Vagina (tissue), 2 donors: ENCODE results near the gene ST8SIA1. TPM values are rescaled to one million over a fixed set of nuclear protein-coding genes. Genes with fewer than 3 reads are reported as not detected.

Experiments
- DNase-seq, 2 donors: peaks; one replicate each; pipeline ENCODE4 v3.0.0-alpha.2; 2017; ENCODE audit errors: extremely low spot score in 2 of 2
- H3K27ac ChIP-seq: fragments of 200-600 bp; sonication (generic); one replicate; pipeline ENCODE4 v1.5.1; 2019
- H3K27me3 ChIP-seq: fragments of 200-600 bp; sonication (generic); one replicate; pipeline ENCODE4 v1.5.1; 2019
- H3K36me3 ChIP-seq, 2 donors: fragments of 200-600 bp; sonication (generic); one replicate each; pipeline ENCODE4 v1.5.1; 2017 to 2019
- H3K4me1 ChIP-seq: fragments of 200-600 bp; sonication (generic); one replicate; pipeline ENCODE4 v1.5.1; 2019
- H3K4me3 ChIP-seq, 2 donors: fragments of 200-600 bp; sonication (generic); 1 replicate in 1 of 2; 2 replicates in 1 of 2; pipeline ENCODE4 v1.5.1; 2016 to 2019
- H3K9me3 ChIP-seq: fragments of 200-600 bp; sonication (generic); one replicate; pipeline ENCODE4 v1.5.1; 2019
- CTCF ChIP-seq, 3 experiments: fragments of 450-650 bp in 2 of 3; fragments of 200-600 bp in 1 of 3; sonication (generic) in 1 of 3; IDR thresholded peaks; one replicate each; pipeline ENCODE4 v1.5.1; 2017 to 2019; ENCODE audit warnings: antibody characterized with exemption in 3 of 3, mild to moderate bottlenecking in 2 of 3, moderate library complexity in 2 of 3
- POLR2A ChIP-seq, 2 donors: fragments of 450-650 bp; IDR thresholded peaks; one replicate each; pipeline ENCODE4 v1.6.1; 2017; ENCODE audit warnings: antibody characterized with exemption in 2 of 2, mild to moderate bottlenecking in 2 of 2, moderate library complexity in 2 of 2
- POLR2AphosphoS5 ChIP-seq, 2 donors: sonication (generic); formaldehyde crosslinking; IDR thresholded peaks; one replicate each; pipeline ENCODE4 v1.9.0; 2017; ENCODE audit warnings: antibody characterized with exemption in 2 of 2, mild to moderate bottlenecking in 2 of 2, low read depth in 1 of 2; ENCODE audit not compliant: insufficient read depth in 1 of 2
- intact Hi-C: fragments of 100-400 bp; cut with DNase I; formaldehyde crosslinking; loops from one replicate; pipeline ENCODE4 v1.15.1; 2023
- total RNA-seq: library from RNA; depleted of rRNA; stranded (reverse); fragments of >200 nt; gene quantifications from one replicate; pipeline ENCODE4 v1.2.3, GENCODE V29; 2016

Gene ST8SIA1
- total RNA-seq, 1 donor from 2014 or later, result 5.2 TPM

- TF ChIP-seq CTCF (IDR thresholded peaks at IDR 0.05), result no peak
- no peak for TF ChIP-seq POLR2AphosphoS5 (IDR thresholded peaks at IDR 0.05; ENCODE audit: insufficient read depth in 1 of 2, low read depth in 1 of 2)
- TF ChIP-seq POLR2A (IDR thresholded peaks at IDR 0.05), result no peak
- no peak for DNase-seq
- Histone ChIP-seq H3K27ac (peak overlapping the region; percentile 3), H3K36me3 (no peaks in the 10 kb centered on the region), H3K4me3 (peak overlapping the region in 1 of 2 donors; percentile 78), H3K27me3 (no peaks in the 10 kb centered on the region), H3K9me3 (no peaks in the 10 kb centered on the region), H3K4me1 (peaks cover 29% of the 10 kb centered on the region)
- intact Hi-C loops, result loop anchor here (10.0 kb wide), 1 partner anchor 113 kb away; no protein-coding TSS in a partner anchor
Observed at GRCh38 chr12:22332202-22332601, 2.3 kb downstream of the ST8SIA1 start.

GRCh38 chr12:22329621-22330020 lies 4.9 kb downstream of the ST8SIA1 start:
- no peak overlapping the region for H3K27ac ChIP-seq
- intact Hi-C loops, result loop anchor here (10.0 kb wide), 1 partner anchor 115 kb away; no protein-coding TSS in a partner anchor
- H3K4me3 ChIP-seq, result no peak overlapping the region
- TF ChIP-seq POLR2AphosphoS5 (IDR thresholded peaks at IDR 0.05; ENCODE audit: insufficient read depth in 1 of 2, low read depth in 1 of 2) (no peak), POLR2A (IDR thresholded peaks at IDR 0.05) (no peak), CTCF (IDR thresholded peaks at IDR 0.05) (no peak)
- no peak for DNase-seq
- no peaks in the 10 kb centered on the region for H3K36me3 ChIP-seq
- H3K9me3 ChIP-seq, result no peaks in the 10 kb centered on the region
- H3K27me3 ChIP-seq, result no peaks in the 10 kb centered on the region
- peaks cover 25% of the 10 kb centered on the region for H3K4me1 ChIP-seq

GRCh38 chr12:22325218-22325617 lies 9.3 kb downstream of the ST8SIA1 start:
- no peaks in the 10 kb centered on the region for H3K27me3 ChIP-seq
- no peaks in the 10 kb centered on the region for H3K36me3 ChIP-seq
- intact Hi-C loops, result no loop called here
- no peak for DNase-seq
- H3K4me3 ChIP-seq, result no peak overlapping the region
- H3K9me3 ChIP-seq, result no peaks in the 10 kb centered on the region
- TF ChIP-seq POLR2AphosphoS5 (IDR thresholded peaks at IDR 0.05; ENCODE audit: insufficient read depth in 1 of 2, low read depth in 1 of 2) (no peak), CTCF (IDR thresholded peaks at IDR 0.05) (no peak), POLR2A (IDR thresholded peaks at IDR 0.05) (no peak)
- no peak overlapping the region for H3K27ac ChIP-seq
- no peaks in the 10 kb centered on the region for H3K4me1 ChIP-seq

GRCh38 chr12:22322091-22322490 lies 12.4 kb downstream of the ST8SIA1 start:
- TF ChIP-seq CTCF (IDR thresholded peaks at IDR 0.05), result no peak
- no peak for TF ChIP-seq POLR2AphosphoS5 (IDR thresholded peaks at IDR 0.05; ENCODE audit: insufficient read depth in 1 of 2, low read depth in 1 of 2)
- no peak for TF ChIP-seq POLR2A (IDR thresholded peaks at IDR 0.05)
- DNase-seq, result no peak
- no peak overlapping the region for H3K4me3 ChIP-seq
- H3K4me1 ChIP-seq, result no peaks in the 10 kb centered on the region
- intact Hi-C loops, result no loop called here
- H3K36me3 ChIP-seq, result no peaks in the 10 kb centered on the region
- H3K27ac ChIP-seq, result no peak overlapping the region
- no peaks in the 10 kb centered on the region for H3K27me3 ChIP-seq
- no peaks in the 10 kb centered on the region for H3K9me3 ChIP-seq

- Histone ChIP-seq H3K27ac (no peak overlapping the region), H3K36me3 (no peaks in the 10 kb centered on the region), H3K4me3 (no peak overlapping the region), H3K27me3 (no peaks in the 10 kb centered on the region), H3K4me1 (no peaks in the 10 kb centered on the region), H3K9me3 (no peaks in the 10 kb centered on the region)
- intact Hi-C loops, result no loop called here
- no peak for TF ChIP-seq POLR2A (IDR thresholded peaks at IDR 0.05)
- no peak for TF ChIP-seq CTCF (IDR thresholded peaks at IDR 0.05)
- TF ChIP-seq POLR2AphosphoS5 (IDR thresholded peaks at IDR 0.05; ENCODE audit: insufficient read depth in 1 of 2, low read depth in 1 of 2), result no peak
- DNase-seq, result no peak
Observed at GRCh38 chr12:22321638-22322037, 12.9 kb downstream of the ST8SIA1 start.
